ENCODE measurements around the gene PLD5. TPM values are rescaled to one million over a fixed set of nuclear protein-coding genes. Genes with fewer than 3 reads are reported as not detected.
"Not testable (repeated sequence)": the region's sequence is repeated elsewhere in the genome, so short reads cannot be mapped to it uniquely, and the experiment has no call there.

The PLD5 gene
- total RNA-seq, 1 donor from 2014 or later = 0.29 TPM

DNA sequence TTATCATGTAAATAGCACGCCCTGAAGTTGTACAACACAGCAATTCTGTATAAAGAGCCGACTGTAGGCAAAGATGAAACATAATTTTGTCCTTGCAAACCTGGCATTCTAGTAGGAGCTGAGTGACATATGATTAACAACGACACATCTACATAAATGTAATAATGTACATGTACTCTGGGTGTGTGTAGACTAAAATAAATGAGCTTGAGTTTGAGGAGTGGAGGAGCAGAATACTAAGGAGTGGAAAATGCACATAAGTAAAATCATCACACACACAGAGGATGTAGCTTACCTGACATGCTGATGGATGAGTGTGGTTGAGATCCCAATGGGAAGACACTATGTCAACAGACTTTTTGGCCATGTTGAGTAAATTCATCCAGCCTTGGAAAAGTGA lies 236.4 kb downstream of the PLD5 start:
- DNase-seq (ENCODE audit: low read depth) = not testable (repeated sequence)

DNA sequence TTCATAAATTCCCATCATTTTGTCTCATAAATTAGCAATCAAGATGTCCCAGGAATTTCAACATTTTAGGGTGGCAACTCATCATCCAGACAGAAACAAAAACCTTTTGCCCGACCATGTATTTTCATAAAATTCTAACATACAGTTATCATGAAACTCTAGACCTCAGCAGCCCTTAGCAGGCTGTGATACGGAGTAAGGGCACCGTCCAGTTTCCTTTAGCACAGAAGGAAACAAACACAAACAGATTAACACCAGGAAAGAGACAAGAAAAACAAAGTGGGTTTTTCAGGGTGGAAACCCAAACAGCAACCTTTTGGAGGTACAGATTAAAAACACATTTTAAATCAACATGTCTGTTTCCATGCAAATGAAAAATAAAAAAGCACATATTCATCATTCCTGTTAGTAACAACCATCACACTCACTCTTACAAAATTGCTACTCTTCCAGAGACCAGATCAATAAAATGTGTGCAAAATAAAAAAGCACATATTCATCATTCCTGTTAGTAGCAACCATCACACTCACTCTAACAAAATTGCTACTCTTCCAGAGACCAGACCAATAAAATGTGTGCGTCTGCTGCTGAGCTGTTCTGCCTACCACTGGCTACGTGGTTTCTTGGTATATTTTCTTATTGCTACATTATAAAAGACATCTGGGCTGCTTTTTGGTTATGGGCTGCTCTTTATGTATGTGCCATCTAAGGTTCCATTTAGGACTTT lies 241.6 kb downstream of the PLD5 start:
- not testable (repeated sequence) for DNase-seq (ENCODE audit: low read depth)

DNA sequence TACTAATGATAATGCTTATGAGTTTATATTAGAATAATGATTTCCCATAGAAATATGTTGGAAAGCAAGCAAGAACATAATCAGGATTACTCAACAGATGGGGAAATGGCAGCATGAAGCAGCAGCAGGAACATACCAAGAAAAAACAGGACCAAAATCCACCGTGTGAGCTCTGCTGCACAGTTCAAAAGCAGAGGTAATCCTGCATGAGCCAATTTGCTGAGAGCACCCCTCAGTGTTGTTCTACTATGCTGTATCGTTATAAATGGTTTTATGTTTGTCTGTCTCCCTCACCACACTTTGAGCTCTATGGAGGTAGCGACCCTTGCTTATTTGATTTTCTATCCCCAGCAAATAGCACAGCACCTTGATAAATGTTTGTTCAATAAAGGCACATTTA lies 246.1 kb downstream of the PLD5 start:
- DNase-seq (ENCODE audit: low read depth) = not testable (repeated sequence)

DNA sequence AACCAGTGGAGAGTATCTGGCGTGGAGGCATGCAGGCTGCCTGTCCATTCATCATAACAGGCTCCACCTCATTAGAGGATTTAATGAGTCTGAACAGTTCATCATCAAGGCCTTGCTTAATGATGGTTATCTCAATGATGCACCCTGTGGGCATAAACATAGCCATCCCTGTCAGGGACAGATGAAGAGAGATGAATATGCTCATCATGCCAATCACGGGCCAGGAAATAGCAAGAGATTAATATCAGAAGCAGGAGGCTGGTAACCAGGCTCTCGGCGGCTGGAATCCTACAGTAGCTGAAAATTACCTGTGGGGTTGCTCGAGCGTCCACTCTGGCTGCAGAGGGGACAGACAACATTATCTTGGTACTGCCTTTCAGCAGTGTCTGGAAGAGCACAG lies 247.7 kb downstream of the PLD5 start:
- not testable (repeated sequence) for DNase-seq (ENCODE audit: low read depth)

DNA sequence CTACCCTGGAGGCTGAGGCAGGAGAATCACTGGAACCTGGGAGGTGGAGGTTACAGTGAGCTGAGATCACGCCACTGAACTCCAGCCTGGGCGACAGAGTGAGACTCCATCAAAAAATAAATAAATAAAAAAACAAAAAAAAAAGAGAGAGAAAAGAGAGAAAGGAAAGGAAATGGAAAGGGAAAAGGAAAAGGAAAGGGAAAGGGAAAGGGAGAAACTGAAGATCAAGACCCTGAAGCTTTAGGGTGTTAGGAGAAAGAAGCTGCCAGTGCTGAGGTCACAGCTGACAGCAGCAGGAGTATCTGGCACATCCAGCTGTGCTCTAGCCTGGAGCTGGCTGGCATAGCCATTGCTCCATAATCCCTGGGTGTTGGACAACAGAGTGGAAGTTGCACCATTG lies 257.5 kb downstream of the PLD5 start:
- DNase-seq (ENCODE audit: low read depth) = not testable (repeated sequence)

DNA sequence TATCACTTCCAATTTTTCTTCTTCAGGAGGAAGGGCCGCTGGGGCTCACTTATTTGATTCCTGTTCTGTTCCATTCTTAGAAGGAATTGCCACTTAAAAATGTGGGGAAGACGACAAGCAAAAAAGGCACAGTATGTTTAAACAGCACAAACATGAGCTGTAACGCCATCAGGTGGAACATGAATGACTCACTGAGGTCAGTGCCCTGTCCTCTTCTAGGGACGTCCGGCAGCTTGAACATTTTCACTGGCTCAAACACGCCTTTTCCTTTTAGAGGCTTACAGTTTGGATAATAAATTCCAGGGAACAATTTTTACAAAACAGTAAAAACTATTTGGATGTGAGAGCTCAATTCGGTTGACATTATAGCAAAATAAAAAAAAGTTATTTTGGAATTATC lies 260.1 kb downstream of the PLD5 start:
- not testable (repeated sequence) for DNase-seq (ENCODE audit: low read depth)

DNA sequence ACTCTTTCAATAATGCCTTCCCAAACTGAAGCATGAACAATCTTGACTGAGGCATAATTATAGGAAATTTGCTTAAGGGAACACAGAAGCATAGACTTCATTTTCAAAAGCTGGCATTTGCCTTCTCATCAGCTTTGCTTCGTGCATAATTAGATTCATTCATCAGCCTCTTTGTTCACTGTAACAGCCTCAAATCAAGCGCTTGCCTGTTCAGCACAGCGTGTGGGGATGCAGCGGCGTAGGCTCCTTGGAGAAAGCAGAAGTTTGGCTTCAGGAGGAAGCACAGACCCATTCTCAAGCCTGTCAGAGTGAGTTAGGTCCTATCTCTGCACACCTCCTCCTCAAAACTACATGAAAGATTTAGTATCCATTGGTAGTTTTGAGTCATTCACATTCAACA lies 279.2 kb downstream of the PLD5 start:
- no peak for DNase-seq (ENCODE audit: low read depth)

DNA sequence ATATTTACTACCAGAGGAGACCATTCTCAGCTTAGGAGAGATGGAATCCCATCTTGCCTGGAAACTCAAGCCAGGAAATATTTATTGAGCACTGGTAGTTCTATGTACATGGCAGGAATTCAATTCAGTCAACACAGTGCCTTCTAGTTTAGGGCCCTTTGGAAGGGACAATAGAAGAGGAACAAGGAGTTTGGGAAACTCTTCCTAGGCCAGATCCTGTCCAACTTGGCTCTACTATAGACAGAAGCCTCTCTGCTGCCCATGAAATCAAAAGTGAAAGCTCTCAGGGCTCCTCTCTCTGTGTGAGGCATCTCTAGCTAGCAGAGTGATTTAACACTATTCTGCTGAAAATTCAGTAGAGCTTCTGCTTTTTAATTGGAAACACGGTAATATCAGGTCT lies 281.0 kb downstream of the PLD5 start:
- peak; percentile 10 for DNase-seq (ENCODE audit: low read depth)

DNA sequence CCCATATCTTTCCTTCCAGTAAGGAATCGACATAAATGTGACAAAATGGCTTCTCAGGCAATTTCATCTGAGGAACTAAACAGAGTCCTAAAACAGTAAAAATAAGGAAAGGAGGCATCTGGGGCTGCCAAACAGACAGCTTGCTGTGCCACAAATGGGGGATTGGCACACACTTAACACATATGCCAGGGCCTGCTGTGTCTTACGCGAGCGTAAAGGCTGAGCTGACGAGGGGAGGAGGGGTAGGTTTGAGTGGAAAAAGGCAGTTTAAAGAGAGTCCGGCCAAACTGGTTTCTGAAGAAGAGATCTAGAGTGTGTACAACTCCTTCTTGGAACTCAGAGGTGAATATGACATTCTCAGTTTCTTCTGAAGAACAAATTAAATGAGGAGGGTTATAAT lies 281.5 kb downstream of the PLD5 start:
- DNase-seq (ENCODE audit: low read depth) = no peak

DNA sequence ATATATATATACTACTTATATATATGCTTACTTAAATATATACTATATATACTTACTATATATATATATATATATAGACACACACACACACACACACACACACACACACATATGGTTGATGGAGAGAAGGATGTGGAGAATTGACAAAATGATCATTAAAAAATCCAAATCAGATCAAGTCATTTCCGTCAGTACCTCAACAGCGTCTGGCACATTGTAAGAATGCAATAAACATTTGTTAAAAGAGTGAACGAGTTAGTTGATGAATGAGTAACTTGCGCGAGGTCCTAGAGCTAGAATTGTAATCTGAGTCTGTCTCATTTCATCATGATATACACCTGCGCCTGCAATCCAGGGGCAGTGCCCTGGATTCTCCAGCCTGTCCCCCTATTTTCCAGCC lies 282.6 kb downstream of the PLD5 start:
- DNase-seq (ENCODE audit: low read depth) = no peak

DNA sequence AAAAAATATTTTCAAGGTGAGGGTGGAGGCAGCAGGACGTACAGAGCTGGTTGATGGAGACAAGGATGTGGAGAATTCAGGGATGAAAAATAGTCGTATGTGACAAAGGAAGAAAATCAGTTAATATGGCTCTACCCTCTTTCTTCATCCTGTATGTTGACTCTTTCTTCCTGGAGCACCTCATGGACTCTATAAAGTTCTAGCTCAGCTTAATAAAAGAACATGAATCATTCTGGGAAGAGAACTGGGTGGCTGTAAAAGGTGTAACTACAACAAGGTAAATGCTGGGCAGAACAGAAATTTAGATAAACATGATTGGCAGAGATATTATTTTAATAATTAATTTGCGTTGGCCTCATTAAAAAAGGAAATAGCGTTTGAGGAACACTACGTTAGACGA lies 283.8 kb downstream of the PLD5 start:
- no peak for DNase-seq (ENCODE audit: low read depth)

DNA sequence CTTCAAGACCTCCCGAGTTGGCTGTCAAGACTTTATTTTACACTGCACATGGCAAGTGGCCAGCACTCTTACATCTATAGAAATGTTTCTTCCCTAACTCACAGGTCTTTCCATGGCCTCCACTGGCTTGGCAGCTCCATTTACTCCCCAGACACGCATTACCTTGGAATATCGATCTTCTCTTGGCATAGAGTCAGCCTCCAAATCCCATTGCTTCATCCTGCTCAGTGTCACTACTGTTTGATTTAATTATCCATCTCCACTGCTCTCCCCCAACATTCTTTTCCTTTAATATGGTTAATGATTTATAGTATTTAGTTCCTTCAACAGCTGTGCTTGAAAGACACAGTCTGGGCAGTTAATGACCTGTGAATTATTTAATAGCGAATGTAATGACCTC lies 284.4 kb downstream of the PLD5 start:
- DNase-seq (ENCODE audit: low read depth) = no peak

DNA sequence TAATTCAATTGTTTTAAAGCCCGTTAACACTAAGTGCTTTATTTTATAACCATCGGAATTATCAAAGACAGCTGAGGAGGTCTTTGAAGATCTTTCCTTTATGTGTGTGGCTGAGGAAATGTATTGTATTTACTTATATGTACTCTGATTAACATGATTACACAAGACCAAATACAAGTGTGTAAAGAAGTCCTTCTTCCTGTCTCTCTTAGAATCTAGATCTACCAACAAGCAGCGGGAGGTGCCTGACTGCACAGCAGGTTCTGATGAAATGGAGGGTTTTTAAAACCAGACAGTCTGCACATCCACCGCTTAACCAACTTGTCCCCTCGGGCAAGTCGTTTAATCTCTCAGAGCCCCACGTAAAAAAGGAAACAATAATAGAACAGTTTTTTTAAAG lies 285.1 kb downstream of the PLD5 start:
- DNase-seq (ENCODE audit: low read depth) = no peak

DNA sequence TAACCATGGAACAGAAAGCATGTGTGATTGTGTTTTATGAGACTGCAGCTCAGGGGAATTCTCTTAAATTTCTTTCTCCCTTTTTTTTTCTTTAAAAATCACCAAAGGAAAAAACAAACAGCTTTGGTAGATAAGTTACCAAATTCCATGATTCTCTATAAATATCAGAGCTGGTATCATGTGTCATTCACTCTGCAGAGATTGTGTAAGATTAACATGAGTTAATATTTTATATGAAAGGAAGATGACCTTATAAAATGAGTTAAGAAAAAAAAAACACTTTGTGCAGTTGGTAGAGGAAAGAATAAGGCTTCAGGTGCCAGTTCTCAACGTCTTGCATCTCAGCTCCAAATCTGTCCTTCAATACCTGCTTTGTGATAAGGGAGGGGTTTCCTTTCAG lies 287.4 kb downstream of the PLD5 start:
- DNase-seq (ENCODE audit: low read depth) = no peak

DNA sequence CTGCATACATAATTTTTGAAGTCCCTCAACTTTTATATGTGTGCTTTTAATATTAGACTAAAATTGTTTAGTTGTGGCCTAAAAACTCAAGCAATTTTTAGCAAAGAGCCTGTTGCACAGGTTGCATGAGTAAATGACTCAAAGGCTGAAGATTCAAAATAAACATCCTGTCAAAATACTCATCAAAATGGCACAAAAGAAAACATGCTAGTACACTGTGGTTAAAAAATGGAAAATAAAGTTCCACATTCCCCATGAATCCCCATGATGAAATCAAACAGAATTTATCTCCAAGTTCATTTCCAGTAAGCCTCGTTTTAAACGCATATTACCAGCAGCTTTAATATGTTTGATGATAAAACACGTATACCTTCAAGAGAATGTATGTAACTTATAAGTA lies 295.5 kb downstream of the PLD5 start:
- no peak for DNase-seq (ENCODE audit: low read depth)

DNA sequence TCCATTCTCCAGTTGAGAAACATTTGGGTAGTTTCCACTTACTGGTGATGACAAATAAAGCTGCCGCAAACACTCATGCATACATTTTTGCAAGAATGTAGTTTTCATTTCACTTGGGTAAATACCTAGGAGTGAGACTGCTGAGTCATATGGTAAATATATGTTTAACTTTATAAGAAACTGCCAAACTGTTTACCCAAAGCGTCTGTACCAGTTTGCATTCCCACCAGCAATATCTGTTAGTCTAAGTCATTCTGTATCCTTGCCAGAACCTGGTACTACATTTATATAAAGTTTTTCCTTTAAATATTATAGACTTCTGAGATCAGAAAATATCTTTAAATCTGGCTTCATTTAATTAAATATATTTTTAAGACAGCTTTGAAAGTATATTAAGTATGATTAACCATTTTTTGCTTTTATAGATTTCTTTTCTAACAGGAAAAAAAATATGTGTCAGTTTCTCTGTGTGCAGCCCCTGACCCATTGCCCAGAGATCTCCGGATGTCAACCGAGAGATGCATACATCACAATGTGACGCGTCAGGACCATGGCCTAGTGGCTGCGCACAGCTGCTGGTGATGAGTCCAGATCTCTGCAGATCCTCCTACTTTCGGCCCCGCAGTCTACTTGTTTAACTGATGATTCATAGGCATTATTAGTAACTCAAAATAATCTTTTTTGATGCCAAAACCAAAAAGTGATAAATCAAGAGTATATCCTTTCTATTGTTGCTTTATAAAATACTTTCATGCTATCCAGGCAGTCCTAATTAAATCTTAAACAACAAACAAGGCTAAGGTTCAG lies 298.5 kb downstream of the PLD5 start:
- DNase-seq (ENCODE audit: low read depth) = no peak

DNA sequence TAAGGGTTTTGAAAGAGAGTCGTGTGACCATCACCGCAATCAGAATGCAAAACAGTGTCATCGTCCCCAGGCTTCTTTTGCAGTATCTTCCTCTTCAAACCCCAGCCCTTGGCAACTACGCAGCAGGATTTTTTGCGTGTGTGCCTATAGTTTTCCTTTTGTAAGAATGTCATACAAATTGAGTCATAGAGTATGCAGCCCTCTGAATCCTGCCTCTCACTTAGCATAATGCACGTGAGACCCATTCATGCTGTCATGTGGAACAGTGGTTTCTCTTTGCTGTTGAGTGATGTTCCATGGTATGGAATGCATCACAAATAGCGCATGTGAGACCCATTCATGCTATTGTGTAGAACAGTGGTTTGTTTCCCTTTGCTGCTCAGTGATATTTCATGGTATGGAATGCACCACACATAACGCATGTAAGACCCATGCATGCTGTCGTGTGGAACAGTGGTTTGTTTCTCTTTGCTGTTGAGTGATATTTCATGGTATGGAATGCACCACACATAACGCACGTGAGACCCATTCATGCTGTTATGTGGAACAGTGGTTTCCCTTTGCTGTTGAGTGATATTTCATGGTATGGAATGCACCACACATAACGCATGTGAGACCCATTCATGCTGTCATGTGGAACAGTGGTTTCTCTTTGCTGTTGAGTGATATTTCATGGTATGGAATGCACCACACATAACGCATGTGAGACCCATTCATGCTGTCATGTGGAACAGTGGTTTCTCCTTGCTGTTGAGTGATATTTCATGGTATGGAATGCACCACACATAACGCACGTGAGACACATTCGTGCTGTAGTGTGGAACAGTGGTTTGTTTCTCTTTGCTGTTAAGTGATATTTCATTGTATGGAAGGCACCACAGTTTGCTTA lies 299.4 kb downstream of the PLD5 start:
- DNase-seq (ENCODE audit: low read depth) = not testable (repeated sequence)

DNA sequence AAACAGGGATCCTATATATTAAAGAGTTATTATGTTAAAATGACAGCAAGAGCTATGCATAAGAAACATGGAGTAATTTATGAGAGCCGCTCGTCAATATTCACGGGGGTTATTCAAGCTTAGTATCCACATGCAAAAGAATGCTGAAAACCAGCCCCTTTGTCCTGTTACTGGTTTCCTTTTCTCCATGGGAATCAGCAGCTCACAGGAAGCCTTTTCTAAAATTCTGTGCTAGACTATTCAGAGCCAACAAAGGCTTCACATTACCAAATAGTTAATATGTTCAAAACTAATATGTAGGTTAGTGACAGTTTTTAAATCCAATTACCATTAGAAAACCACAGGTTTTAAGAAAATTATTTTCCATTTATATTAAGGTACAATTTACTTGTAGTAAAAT lies 300.0 kb downstream of the PLD5 start:
- no peak for DNase-seq (ENCODE audit: low read depth)

DNA sequence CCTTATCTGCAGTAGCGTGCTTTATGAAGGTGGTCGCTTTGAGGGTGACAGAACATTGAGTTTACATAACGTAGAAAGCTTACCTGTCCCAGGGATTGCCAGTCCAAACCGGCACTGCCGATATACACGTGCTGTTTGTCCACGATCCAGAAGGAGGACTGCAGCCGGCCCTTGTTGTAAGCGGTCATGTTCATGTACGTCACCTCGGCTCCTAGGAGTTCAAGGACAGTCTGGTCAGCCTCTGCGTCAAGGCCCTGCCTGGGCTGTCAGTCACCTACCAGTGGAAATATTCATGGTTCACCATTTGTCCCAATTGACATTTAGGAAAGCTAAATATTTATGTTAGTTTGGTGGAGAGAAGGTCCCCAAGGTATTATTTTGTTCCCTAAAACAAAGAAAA lies 304.6 kb downstream of the PLD5 start:
- DNase-seq (ENCODE audit: low read depth) = no peak

DNA sequence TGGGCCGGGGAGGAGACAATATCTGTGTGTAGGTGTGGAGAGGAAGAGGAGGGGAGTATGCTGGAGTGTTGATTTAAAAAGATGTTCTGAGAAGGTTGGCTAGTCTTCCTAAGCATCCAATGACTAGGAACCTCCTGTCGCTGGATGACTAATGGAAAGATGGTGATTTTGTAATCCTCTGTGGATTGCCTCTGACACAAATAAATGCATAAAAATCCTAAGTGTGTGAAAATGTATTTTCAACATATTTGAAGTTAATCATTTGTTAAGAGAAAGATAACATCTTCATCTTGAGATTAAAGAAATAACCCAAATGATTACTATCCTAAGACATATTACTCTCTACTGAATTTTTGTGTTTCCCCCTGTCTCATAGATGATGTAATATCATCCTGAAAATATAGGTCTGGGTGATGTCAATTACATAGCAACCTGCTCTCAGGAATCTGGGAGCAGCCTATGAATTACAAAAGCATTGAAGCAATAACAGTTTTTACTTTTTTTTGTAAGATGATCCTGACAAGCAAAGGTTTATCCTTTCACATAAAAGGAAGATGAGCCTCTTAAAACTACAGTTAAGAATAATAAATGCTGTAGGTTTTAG lies 305.1 kb downstream of the PLD5 start:
- no peak for DNase-seq (ENCODE audit: low read depth)

DNA sequence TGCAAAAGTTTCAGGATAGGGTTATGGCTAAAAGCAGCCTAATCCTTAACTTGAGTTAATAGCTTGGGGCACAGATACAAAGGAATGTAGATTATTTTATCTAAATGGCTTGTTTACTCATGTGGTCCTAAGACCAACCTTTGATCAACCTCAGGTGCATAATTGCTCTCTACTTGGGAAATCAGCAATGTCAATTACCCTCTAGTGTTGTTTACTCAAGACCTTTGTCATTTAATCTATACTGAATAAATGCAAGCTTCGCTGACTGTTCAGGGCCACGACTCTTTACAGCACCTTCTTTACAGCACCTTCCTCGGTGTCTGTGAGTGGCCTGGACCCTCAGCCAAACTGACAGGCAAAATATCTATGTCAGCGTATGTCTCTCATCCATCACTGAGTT lies 308.1 kb downstream of the PLD5 start:
- no peak for DNase-seq (ENCODE audit: low read depth)
